Neural crest cell (in vitro differentiated cells): ENCODE results near the gene OR10G4. TPM values are rescaled to one million over a fixed set of nuclear protein-coding genes. Genes with fewer than 3 reads are reported as not detected.

Experiments
- DNase-seq: peaks from one replicate; pipeline ENCODE4 v3.0.0; 2021; ENCODE audit warnings: low read depth, mixed read lengths, low spot score
- H3K27ac Mint-ChIP-seq: one replicate; pipeline ENCODE4 v1.8.0; 2021; ENCODE audit warnings: mild to moderate bottlenecking, mixed read lengths; ENCODE audit not compliant: unreplicated experiment
- H3K27me3 Mint-ChIP-seq: 2 replicates; pipeline ENCODE4 v1.8.0; 2021; ENCODE audit warnings: low read depth, mild to moderate bottlenecking, mixed read lengths
- H3K36me3 Mint-ChIP-seq: 2 replicates; pipeline ENCODE4 v1.8.0; 2021; ENCODE audit warnings: low read depth, mild to moderate bottlenecking, mixed read lengths
- H3K4me1 Mint-ChIP-seq: 2 replicates; pipeline ENCODE4 v1.8.0; 2021; ENCODE audit warnings: mixed read lengths
- H3K4me3 Mint-ChIP-seq: one replicate; pipeline ENCODE4 v1.8.0; 2021; ENCODE audit warnings: mild to moderate bottlenecking, mixed read lengths
- H3K9me3 Mint-ChIP-seq: 2 replicates; pipeline ENCODE4 v1.8.0; 2021; ENCODE audit warnings: mixed read lengths
- CTCF ChIP-seq: fragments of 200-600 bp; sonication (generic); conservative IDR thresholded peaks from 2 replicates; pipeline ENCODE4 v1.5.0; 2021; ENCODE audit warnings: antibody characterized with exemption, mild to moderate bottlenecking
- total RNA-seq: library from RNA; stranded (reverse); gene quantifications from 2 replicates; pipeline ENCODE4 v1.2.1, GENCODE V29; 2021

OR10G4 gene
- total RNA-seq, 1 donor from 2014 or later, result not detected

GRCh38 chr11:124043420-124043819 lies 30.6 kb downstream of the OR10G4 start:
- TF ChIP-seq CTCF, result no peak
- peak overlapping the region; percentile 5 for H3K27ac Mint-ChIP-seq
- no peak for DNase-seq
- no peak overlapping the region for H3K4me3 Mint-ChIP-seq
- no peaks in the 10 kb centered on the region for H3K9me3 Mint-ChIP-seq
- H3K27me3 Mint-ChIP-seq, result no peaks in the 10 kb centered on the region
- no peaks in the 10 kb centered on the region for H3K4me1 Mint-ChIP-seq
- H3K36me3 Mint-ChIP-seq, result no peaks in the 10 kb centered on the region

DNA sequence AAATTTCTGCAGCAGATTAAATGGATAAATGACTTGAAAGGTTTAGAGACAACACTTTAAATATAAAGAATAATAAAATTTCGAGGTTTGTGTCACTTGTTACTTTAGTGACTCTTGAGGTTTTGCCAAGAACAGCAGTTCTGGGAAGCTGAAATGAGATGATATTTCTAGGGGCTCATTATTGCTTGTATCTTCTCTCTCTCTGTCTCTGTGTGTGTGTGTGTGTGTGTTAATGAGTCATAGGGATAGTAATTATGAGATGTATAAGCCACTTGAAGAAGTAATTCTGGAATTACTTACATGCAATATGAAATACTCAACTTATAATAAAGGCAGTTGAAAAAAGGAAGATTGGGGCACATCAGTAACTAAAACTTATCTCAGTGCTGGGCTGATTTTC lies 38.0 kb downstream of the OR10G4 start:
- no peak for DNase-seq
- Mint-ChIP-seq H3K27me3 (no peaks in the 10 kb centered on the region), H3K4me1 (no peaks in the 10 kb centered on the region), H3K27ac (no peak overlapping the region), H3K36me3 (no peaks in the 10 kb centered on the region), H3K9me3 (no peaks in the 10 kb centered on the region), H3K4me3 (no peak overlapping the region)
- TF ChIP-seq CTCF, result no peak

GRCh38 chr11:124052966-124053365 lies 40.2 kb downstream of the OR10G4 start:
- DNase-seq, result no peak
- no peak for TF ChIP-seq CTCF
- Mint-ChIP-seq H3K27me3 (no peaks in the 10 kb centered on the region), H3K4me3 (no peak overlapping the region), H3K36me3 (no peaks in the 10 kb centered on the region), H3K27ac (no peak overlapping the region), H3K9me3 (no peaks in the 10 kb centered on the region), H3K4me1 (no peaks in the 10 kb centered on the region)

Other genes starting within 250 kb of the OR10G4 start
- not detected in 2 replicates for gene OR6M1, start 206.6 kb upstream of the OR10G4 start, total RNA-seq
- not detected in 2 replicates for gene TMEM225, start 127.3 kb upstream of the OR10G4 start, total RNA-seq
- not detected in 2 replicates for gene OR8D4, start 110.8 kb upstream of the OR10G4 start, total RNA-seq
- not detected in 2 replicates for gene OR4D5, start 73.4 kb upstream of the OR10G4 start, total RNA-seq
- not detected in 2 replicates for gene OR6T1, start 69.2 kb upstream of the OR10G4 start, total RNA-seq
- gene OR10S1, start 35.2 kb upstream of the OR10G4 start, total RNA-seq, result not detected in 2 replicates
- not detected in 2 replicates for gene OR10G6, start 17.8 kb upstream of the OR10G4 start, total RNA-seq
- gene OR10G9, start 10.0 kb downstream of the OR10G4 start, total RNA-seq, result not detected in 2 replicates
- gene OR10G8, start 13.8 kb downstream of the OR10G4 start, total RNA-seq, result not detected in 2 replicates
- not detected in 2 replicates for gene OR10G7, start 28.3 kb downstream of the OR10G4 start, total RNA-seq
- 6.1 and 6.4 TPM in 2 replicates for gene VWA5A, start 102.5 kb downstream of the OR10G4 start, total RNA-seq
- gene OR10D3, start 170.3 kb downstream of the OR10G4 start, total RNA-seq, result not detected in 2 replicates
- not detected in 2 replicates for gene OR8G1, start 228.1 kb downstream of the OR10G4 start, total RNA-seq
- not detected in 2 replicates for gene OR8G5, start 243.4 kb downstream of the OR10G4 start, total RNA-seq